HG03175 (cell line): ENCODE measurements around the gene WDR1.

Experiments used
- ATAC-seq: cut with Tn5 transposase; IDR thresholded peaks from one replicate; pipeline ENCODE4 v1.9.1; 2021; ENCODE audit warnings: mild to moderate bottlenecking, moderate library complexity; ENCODE audit not compliant: unreplicated experiment

The WDR1 gene

GRCh38 chr4:10115271-10115796, 1.3 kb downstream of the WDR1 start:
- no peak for ATAC-seq

GRCh38 chr4:10114607-10115006, 2.0 kb downstream of the WDR1 start:
- ATAC-seq, result no peak

- ATAC-seq, result no peak
These were observed 2.5 kb downstream of the WDR1 start for GRCh38 chr4:10114147-10114546.

- ATAC-seq, result no peak
These were observed 3.1 kb downstream of the WDR1 start for GRCh38 chr4:10113362-10114047.

- ATAC-seq, result no peak
These were observed 3.8 kb downstream of the WDR1 start for GRCh38 chr4:10112658-10113284.

GRCh38 chr4:10111067-10111801, 5.4 kb downstream of the WDR1 start:
- ATAC-seq, result no peak

GRCh38 chr4:10109995-10110670, 6.5 kb downstream of the WDR1 start:
- ATAC-seq, result no peak

GRCh38 chr4:10108818-10109783, 7.5 kb downstream of the WDR1 start:
- ATAC-seq, result no peak

- no peak for ATAC-seq
These were observed 8.2 kb downstream of the WDR1 start for GRCh38 chr4:10108391-10108790.

- no peak for ATAC-seq
These were observed 9.2 kb downstream of the WDR1 start for GRCh38 chr4:10107111-10108091.

- no peak for ATAC-seq
These were observed 10.1 kb downstream of the WDR1 start for GRCh38 chr4:10106421-10107039.

- no peak for ATAC-seq
These were observed 10.7 kb downstream of the WDR1 start for GRCh38 chr4:10105920-10106319.

GRCh38 chr4:10105421-10105820, 11.2 kb downstream of the WDR1 start:
- no peak for ATAC-seq

GRCh38 chr4:10104991-10105276, 11.7 kb downstream of the WDR1 start:
- ATAC-seq, result no peak

GRCh38 chr4:10104211-10104990, 12.2 kb downstream of the WDR1 start:
- ATAC-seq, result no peak

GRCh38 chr4:10102474-10103332, 13.9 kb downstream of the WDR1 start:
- no peak for ATAC-seq
